ENCODE data around the gene IDE.

IDE gene

GRCh38 chr10:92562424-92562823, 11.5 kb downstream of the IDE start:
- DNase-seq = no peak

GRCh38 chr10:92559046-92559445, 14.8 kb downstream of the IDE start:
- DNase-seq = no peak

GRCh38 chr10:92553959-92554358, 19.9 kb downstream of the IDE start:
- no peak for DNase-seq

- DNase-seq = no peak
Observed at GRCh38 chr10:92552310-92552709, 21.6 kb downstream of the IDE start.

- DNase-seq = no peak
Observed at GRCh38 chr10:92550924-92551323, 23.0 kb downstream of the IDE start.

- no peak for DNase-seq
Observed at GRCh38 chr10:92547676-92548075, 26.2 kb downstream of the IDE start.

- DNase-seq = no peak
Observed at GRCh38 chr10:92545556-92545955, 28.3 kb downstream of the IDE start.

GRCh38 chr10:92544296-92544695, 29.6 kb downstream of the IDE start:
- no peak for DNase-seq

- DNase-seq = no peak
Observed at GRCh38 chr10:92542458-92542857, 31.4 kb downstream of the IDE start.

GRCh38 chr10:92541583-92541982, 32.3 kb downstream of the IDE start:
- no peak for DNase-seq

- no peak for DNase-seq
Observed at GRCh38 chr10:92538231-92538958, 35.5 kb downstream of the IDE start.

- DNase-seq = no peak
Observed at GRCh38 chr10:92530891-92531535, 42.9 kb downstream of the IDE start.

GRCh38 chr10:92530421-92530820, 43.5 kb downstream of the IDE start:
- DNase-seq = no peak

GRCh38 chr10:92527716-92528115, 46.2 kb downstream of the IDE start:
- DNase-seq = no peak

- no peak for DNase-seq
Observed at GRCh38 chr10:92523639-92524038, 50.3 kb downstream of the IDE start.

- DNase-seq = peak; percentile 58 to 63
Observed at GRCh38 chr10:92517034-92517655, 56.7 kb downstream of the IDE start.

GRCh38 chr10:92508866-92509265, 65.0 kb downstream of the IDE start:
- DNase-seq = no peak

GRCh38 chr10:92506336-92506735, 67.6 kb downstream of the IDE start:
- no peak for DNase-seq

- DNase-seq = no peak
Observed at GRCh38 chr10:92505044-92505443, 68.8 kb downstream of the IDE start.

- DNase-seq = no peak
Observed at GRCh38 chr10:92502296-92502808, 71.5 kb downstream of the IDE start.

- no peak for DNase-seq
Observed at GRCh38 chr10:92493362-92493761, 80.5 kb downstream of the IDE start.

- no peak for DNase-seq
Observed at GRCh38 chr10:92492748-92493240, 81.1 kb downstream of the IDE start.

GRCh38 chr10:92490387-92490786, 83.5 kb downstream of the IDE start:
- no peak for DNase-seq

- DNase-seq = no peak
Observed at GRCh38 chr10:92486637-92487036, 87.3 kb downstream of the IDE start.

Measured in activated CD4-positive, alpha-beta T cell treated with anti-CD3 and anti-CD28 coated beads, Interleukin-2, amount 50 U/mL, for 4 hours (primary cell).